GM12872 (cell line): Measurements from ENCODE around the gene CBX2.
A peak's percentile ranks its signal among the peaks of the same experiment; 100 is the strongest.

Experiments used
- TF ChIP-seq, protein P1 (sequence below): IDR thresholded peaks from 3 replicates; pipeline ENCODE4 v1.5.1; 2011; ENCODE audit warnings: low read depth, mild to moderate bottlenecking, low read length, moderate library complexity; ENCODE audit not compliant: insufficient read depth

CBX2 gene

GRCh38 chr17:79777120-79777893 lies 641 bp upstream of the CBX2 start:
- TF ChIP-seq, protein P1, sequence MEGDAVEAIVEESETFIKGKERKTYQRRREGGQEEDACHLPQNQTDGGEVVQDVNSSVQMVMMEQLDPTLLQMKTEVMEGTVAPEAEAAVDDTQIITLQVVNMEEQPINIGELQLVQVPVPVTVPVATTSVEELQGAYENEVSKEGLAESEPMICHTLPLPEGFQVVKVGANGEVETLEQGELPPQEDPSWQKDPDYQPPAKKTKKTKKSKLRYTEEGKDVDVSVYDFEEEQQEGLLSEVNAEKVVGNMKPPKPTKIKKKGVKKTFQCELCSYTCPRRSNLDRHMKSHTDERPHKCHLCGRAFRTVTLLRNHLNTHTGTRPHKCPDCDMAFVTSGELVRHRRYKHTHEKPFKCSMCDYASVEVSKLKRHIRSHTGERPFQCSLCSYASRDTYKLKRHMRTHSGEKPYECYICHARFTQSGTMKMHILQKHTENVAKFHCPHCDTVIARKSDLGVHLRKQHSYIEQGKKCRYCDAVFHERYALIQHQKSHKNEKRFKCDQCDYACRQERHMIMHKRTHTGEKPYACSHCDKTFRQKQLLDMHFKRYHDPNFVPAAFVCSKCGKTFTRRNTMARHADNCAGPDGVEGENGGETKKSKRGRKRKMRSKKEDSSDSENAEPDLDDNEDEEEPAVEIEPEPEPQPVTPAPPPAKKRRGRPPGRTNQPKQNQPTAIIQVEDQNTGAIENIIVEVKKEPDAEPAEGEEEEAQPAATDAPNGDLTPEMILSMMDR, result peak; percentile 40; the same call in 2 of the 3 replicates

GRCh38 chr17:79778504-79779083 lies 646 bp downstream of the CBX2 start:
- TF ChIP-seq, protein P1, result no peak

GRCh38 chr17:79779084-79779529 lies 1.2 kb downstream of the CBX2 start:
- TF ChIP-seq, protein P1, result no peak

GRCh38 chr17:79779661-79780365 lies 1.9 kb downstream of the CBX2 start:
- TF ChIP-seq, protein P1, result no peak

DNA sequence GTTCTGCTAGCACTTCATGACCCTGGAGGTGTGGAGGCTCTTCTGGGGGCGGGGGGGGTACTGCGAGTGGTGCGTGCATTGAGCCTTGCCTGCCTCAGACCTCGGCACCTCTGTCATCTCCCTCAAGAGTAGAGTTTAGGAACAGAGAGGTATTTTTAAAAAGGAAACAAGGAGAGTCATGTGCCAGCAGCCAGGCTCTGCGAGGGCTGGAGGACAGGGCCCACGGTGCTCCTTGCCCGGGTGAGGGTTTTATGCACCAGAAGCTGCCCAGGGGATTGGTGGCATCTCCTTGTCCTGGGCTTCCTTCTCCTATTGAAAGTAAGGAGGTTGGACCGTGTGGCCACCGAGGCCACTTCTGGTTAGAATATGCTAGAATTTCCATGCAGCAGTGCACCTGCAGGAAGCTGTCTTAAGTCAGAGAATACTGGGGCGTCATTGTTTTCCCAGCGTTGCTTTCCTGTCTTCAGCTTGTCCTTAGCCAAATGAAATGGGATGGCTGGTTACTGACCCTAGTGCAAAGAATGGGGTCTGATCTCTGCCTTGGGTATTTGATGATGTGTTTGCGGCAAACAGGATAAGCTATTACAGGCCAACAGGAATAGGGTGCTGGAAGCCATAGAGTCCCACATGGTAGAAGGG lies 3.2 kb downstream of the CBX2 start:
- TF ChIP-seq, protein P1, result no peak

DNA sequence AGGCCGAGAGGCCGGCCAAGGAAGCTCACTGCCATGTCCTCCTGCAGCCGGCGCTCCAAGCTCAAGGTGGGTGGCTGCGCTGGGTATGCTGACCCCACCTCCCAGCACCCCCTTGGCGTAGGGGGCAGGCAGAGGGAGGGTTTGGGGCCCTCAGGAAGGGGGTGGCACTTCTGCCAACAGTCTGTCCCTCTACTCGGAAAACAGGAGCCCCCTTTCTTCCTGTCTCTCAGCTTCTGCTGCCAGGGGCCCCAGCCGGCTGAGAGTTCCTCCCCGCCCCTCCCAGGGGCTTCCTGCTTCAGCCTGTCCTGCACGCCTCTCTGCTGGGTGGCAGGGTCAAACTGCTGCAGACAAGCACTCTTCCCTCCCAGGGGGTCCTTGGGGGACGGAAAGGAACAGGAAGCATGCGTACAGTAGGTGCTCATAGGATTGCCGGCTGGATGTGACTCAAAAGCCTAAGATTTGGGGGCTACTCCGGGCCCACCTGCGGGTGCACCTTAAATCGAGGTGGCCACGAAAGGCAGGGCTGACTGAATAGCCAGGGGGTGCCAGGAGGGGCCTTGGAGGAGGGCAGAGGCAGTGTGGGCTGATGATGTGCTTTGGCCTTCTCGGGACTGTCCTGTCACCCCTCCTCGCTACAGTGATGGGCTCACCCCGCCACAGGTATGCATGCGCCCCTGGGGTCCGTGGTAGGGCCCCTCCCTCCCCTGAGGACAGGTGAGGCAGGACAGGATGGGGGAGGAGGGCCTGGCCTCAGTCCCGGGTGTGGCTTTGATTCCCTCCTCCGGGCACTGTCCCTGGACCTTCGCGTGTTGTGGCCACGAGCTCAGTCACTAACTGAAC lies 4.0 kb downstream of the CBX2 start:
- TF ChIP-seq, protein P1, result no peak

DNA sequence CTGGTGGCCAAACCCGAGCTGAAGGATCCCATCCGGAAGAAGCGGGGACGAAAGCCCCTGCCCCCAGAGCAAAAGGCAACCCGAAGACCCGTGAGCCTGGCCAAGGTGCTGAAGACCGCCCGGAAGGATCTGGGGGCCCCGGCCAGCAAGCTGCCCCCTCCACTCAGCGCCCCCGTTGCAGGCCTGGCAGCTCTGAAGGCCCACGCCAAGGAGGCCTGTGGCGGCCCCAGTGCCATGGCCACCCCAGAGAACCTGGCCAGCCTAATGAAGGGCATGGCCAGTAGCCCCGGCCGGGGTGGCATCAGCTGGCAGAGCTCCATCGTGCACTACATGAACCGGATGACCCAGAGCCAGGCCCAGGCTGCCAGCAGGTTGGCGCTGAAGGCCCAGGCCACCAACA lies 5.9 kb downstream of the CBX2 start:
- TF ChIP-seq, protein P1, result no peak
